ENCODE results near the gene MAF. TPM values are rescaled to one million over a fixed set of nuclear protein-coding genes. Genes with fewer than 3 reads are reported as not detected.

MAF gene
- polyA plus RNA-seq, 1 donor from 2014 or later, result 2.1 TPM

- Histone ChIP-seq H3K9ac (ENCODE audit: low read length) (no peak overlapping the region), H3K4me3 (ENCODE audit: low read length) (no peak overlapping the region), H3K79me2 (replicated peaks; ENCODE audit: insufficient read depth, low read length) (no peaks in the 10 kb centered on the region), H2AFZ (ENCODE audit: low read depth, low read length) (no peak overlapping the region), H3K4me2 (ENCODE audit: low read length) (no peak overlapping the region), H3K9me3 (ENCODE audit: low read length) (no peaks in the 10 kb centered on the region), H3K27ac (ENCODE audit: low read length) (no peak overlapping the region), H3K36me3 (ENCODE audit: insufficient read depth, low read length) (no peaks in the 10 kb centered on the region), H3K27me3 (ENCODE audit: insufficient read depth, low read depth, low read length) (no peaks in the 10 kb centered on the region), H4K20me1 (ENCODE audit: insufficient read depth) (no peaks in the 10 kb centered on the region), H3F3A (ENCODE audit: insufficient read depth, low read length, poor library complexity, severe bottlenecking) (no peaks in the 10 kb centered on the region), H3K9me2 (ENCODE audit: insufficient read depth, low read length) (no peaks in the 10 kb centered on the region)
- no peak for TF ChIP-seq REST (IDR thresholded peaks at IDR 0.05; ENCODE audit: borderline replicate concordance)
- TF ChIP-seq SMC3 (conservative IDR thresholded peaks at IDR 0.05; ENCODE audit: poor library complexity), result no peak
- TF ChIP-seq, protein P1, sequence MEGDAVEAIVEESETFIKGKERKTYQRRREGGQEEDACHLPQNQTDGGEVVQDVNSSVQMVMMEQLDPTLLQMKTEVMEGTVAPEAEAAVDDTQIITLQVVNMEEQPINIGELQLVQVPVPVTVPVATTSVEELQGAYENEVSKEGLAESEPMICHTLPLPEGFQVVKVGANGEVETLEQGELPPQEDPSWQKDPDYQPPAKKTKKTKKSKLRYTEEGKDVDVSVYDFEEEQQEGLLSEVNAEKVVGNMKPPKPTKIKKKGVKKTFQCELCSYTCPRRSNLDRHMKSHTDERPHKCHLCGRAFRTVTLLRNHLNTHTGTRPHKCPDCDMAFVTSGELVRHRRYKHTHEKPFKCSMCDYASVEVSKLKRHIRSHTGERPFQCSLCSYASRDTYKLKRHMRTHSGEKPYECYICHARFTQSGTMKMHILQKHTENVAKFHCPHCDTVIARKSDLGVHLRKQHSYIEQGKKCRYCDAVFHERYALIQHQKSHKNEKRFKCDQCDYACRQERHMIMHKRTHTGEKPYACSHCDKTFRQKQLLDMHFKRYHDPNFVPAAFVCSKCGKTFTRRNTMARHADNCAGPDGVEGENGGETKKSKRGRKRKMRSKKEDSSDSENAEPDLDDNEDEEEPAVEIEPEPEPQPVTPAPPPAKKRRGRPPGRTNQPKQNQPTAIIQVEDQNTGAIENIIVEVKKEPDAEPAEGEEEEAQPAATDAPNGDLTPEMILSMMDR (IDR thresholded peaks at IDR 0.05; ENCODE audit: poor library complexity, severe bottlenecking), result no peak
- TF ChIP-seq MXI1 (conservative IDR thresholded peaks at IDR 0.05; ENCODE audit: poor library complexity, severe bottlenecking), result no peak
- TF ChIP-seq POLR2AphosphoS5 (IDR thresholded peaks at IDR 0.05), result no peak
- TF ChIP-seq EP300 (conservative IDR thresholded peaks at IDR 0.05; ENCODE audit: poor library complexity, severe bottlenecking), result no peak
- TF ChIP-seq TAF1 (IDR thresholded peaks at IDR 0.05; ENCODE audit: low read depth), result no peak
- no peak for TF ChIP-seq RAD21 (conservative IDR thresholded peaks at IDR 0.05)
- no peak for TF ChIP-seq EZH2 (IDR thresholded peaks at IDR 0.05; ENCODE audit: borderline replicate concordance, insufficient read depth, low read length, poor library complexity, severe bottlenecking)
These were observed 19.9 kb downstream of the MAF start for GRCh38 chr16:79580453-79581191.

- no peaks in the 10 kb centered on the region for H3K9me3 ChIP-seq (ENCODE audit: low read length)
- no peaks in the 10 kb centered on the region for H3K9me2 ChIP-seq (ENCODE audit: insufficient read depth, low read length)
- no peaks in the 10 kb centered on the region for H4K20me1 ChIP-seq (ENCODE audit: insufficient read depth)
- no peak overlapping the region for H2AFZ ChIP-seq (ENCODE audit: low read depth, low read length)
- no peak overlapping the region for H3K4me2 ChIP-seq (ENCODE audit: low read length)
- H3K9ac ChIP-seq (ENCODE audit: low read length), result no peak overlapping the region
- H3K4me3 ChIP-seq (ENCODE audit: low read length), result no peak overlapping the region
- TF ChIP-seq EZH2 (IDR thresholded peaks at IDR 0.05; ENCODE audit: borderline replicate concordance, insufficient read depth, low read length, poor library complexity, severe bottlenecking) (no peak), TAF1 (IDR thresholded peaks at IDR 0.05; ENCODE audit: low read depth) (no peak), RAD21 (conservative IDR thresholded peaks at IDR 0.05) (no peak), MXI1 (conservative IDR thresholded peaks at IDR 0.05; ENCODE audit: poor library complexity, severe bottlenecking) (no peak), SMC3 (conservative IDR thresholded peaks at IDR 0.05; ENCODE audit: poor library complexity) (no peak), POLR2AphosphoS5 (IDR thresholded peaks at IDR 0.05) (no peak), REST (IDR thresholded peaks at IDR 0.05; ENCODE audit: borderline replicate concordance) (no peak), EP300 (conservative IDR thresholded peaks at IDR 0.05; ENCODE audit: poor library complexity, severe bottlenecking) (no peak)
- TF ChIP-seq, protein P1 (IDR thresholded peaks at IDR 0.05; ENCODE audit: poor library complexity, severe bottlenecking), result no peak
- no peaks in the 10 kb centered on the region for H3K27me3 ChIP-seq (ENCODE audit: insufficient read depth, low read depth, low read length)
- no peaks in the 10 kb centered on the region for H3K79me2 ChIP-seq (replicated peaks; ENCODE audit: insufficient read depth, low read length)
- H3F3A ChIP-seq (ENCODE audit: insufficient read depth, low read length, poor library complexity, severe bottlenecking), result no peaks in the 10 kb centered on the region
- H3K36me3 ChIP-seq (ENCODE audit: insufficient read depth, low read length), result no peaks in the 10 kb centered on the region
- no peak overlapping the region for H3K27ac ChIP-seq (ENCODE audit: low read length)
These were observed 23.9 kb downstream of the MAF start for GRCh38 chr16:79576602-79577001.
